ENCODE results near the gene SBF1.

- TF ChIP-seq, protein P1, sequence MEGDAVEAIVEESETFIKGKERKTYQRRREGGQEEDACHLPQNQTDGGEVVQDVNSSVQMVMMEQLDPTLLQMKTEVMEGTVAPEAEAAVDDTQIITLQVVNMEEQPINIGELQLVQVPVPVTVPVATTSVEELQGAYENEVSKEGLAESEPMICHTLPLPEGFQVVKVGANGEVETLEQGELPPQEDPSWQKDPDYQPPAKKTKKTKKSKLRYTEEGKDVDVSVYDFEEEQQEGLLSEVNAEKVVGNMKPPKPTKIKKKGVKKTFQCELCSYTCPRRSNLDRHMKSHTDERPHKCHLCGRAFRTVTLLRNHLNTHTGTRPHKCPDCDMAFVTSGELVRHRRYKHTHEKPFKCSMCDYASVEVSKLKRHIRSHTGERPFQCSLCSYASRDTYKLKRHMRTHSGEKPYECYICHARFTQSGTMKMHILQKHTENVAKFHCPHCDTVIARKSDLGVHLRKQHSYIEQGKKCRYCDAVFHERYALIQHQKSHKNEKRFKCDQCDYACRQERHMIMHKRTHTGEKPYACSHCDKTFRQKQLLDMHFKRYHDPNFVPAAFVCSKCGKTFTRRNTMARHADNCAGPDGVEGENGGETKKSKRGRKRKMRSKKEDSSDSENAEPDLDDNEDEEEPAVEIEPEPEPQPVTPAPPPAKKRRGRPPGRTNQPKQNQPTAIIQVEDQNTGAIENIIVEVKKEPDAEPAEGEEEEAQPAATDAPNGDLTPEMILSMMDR (IDR thresholded peaks at IDR 0.05; ENCODE audit: low read length): no peak
- no peak for TF ChIP-seq EZH2 (IDR thresholded peaks at IDR 0.05; ENCODE audit: borderline replicate concordance, low read length)
Measured at GRCh38 chr22:50468626-50469025, 6.2 kb downstream of the SBF1 start.
